ENCODE data around the gene CD5L. TPM values are rescaled to one million over a fixed set of nuclear protein-coding genes. Genes with fewer than 3 reads are reported as not detected.

The CD5L gene
- total and polyA plus RNA-seq, 2 of the 8 experiments (the other 6 are each of a cell fraction or from before 2014, with no cell fraction given): not detected

GRCh38 chr1:157870490-157870889 lies 28.9 kb upstream of the CD5L start (continued):
- TF ChIP-seq SP1 (IDR thresholded peaks at IDR 0.05; ENCODE audit: low read depth, low read length) (no peak), RFX5 (IDR thresholded peaks at IDR 0.05; ENCODE audit: borderline replicate concordance, low read depth, low read length) (no peak), CHD7 (IDR thresholded peaks at IDR 0.05; ENCODE audit: insufficient replicate concordance, low read length) (no peak)
